Erythroblast (primary cell): ENCODE results near the gene FOXL2NB.

Experiments
- DNase-seq, 2 experiments: peaks; one replicate each; lab custom pipeline; 2025; lab: John Stamatoyannopoulos, UW
- GATA1 ChIP-seq: IDR thresholded peaks from 2 replicates; pipeline ENCODE4 v1.6.1; 2011; ENCODE audit warnings: low read depth, mild to moderate bottlenecking, control low read depth, low read length, moderate library complexity
- POLR2A ChIP-seq: IDR thresholded peaks from 2 replicates; pipeline ENCODE4 v1.6.1; 2011; ENCODE audit warnings: mild to moderate bottlenecking, low read length

FOXL2NB gene

DNA sequence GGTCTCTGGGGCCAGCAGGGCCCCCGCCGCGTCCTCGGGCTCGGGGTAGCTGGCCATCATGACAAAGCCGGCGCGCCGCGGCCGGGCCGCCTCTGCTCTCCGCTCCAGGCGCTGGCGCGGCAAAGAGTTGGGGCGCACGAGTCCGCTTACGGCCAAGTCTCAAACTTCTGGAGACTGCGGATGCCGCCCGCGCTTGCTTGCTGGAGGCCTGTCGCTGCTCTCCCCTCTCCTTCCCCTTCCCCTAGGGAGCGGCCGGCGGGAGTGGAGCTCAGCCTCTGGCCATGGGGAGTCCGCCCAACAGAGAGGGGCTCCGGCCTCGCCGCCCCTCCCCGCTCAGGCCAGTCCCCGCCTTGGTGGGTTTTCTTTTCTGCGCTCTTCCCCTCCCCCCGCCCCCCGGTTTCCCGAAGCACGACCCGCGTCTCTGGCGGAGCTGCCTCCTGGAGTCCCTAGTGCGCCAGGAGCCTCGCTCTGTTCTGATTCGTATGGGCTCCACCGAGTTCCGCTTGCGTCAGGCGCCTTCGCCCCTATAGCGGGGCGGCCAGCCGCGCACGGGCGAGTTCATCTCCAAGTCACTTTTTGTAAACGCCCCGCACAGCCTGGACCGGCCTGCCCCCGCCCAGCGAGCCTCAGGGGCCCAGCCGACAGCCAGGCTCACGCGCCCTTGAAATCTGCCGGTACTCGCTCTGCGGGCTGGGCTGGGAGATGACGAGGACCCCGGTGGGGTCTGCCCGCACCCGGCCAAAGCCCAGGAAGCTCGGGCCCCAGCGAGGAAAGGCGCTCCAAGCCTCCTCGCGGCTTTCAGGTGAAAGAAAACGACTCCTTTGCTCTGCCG is at the start of gene FOXL2NB, which contains the start of gene FOXL2:
TSS of gene FOXL2NB (plus strand) at position 555 of the 832 bp plus-strand sequence. CDS start at position 703, 148 bp downstream.
TSS of gene FOXL2 (minus strand) at position 475 of the 832 bp plus-strand sequence. CDS start at position 60, 415 bp downstream.
- no peak for TF ChIP-seq POLR2A
- DNase-seq, result peak; percentile 19 to 27

DNA sequence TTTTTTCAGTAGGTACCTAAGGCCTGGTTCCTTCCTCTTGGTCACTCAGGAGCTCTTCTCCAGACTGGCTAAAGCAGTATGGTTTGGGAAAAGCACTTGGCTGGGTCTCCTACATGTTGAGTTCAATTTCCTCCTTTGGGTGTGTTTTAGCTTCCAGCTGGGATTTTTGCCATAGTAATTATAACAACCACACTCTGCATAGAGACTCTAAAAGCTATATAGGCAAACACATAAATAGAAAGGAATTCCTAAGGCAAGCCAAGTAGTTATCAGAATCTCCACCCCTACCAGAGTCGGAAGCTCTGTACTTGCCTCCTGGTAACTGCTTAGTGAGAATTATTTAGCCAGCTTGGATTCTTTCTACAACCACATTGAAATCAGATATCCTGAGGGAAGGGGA is 48.7 kb upstream of the FOXL2NB start:
- TF ChIP-seq POLR2A, result no peak
- no peak for TF ChIP-seq GATA1
- no peak for DNase-seq

DNA sequence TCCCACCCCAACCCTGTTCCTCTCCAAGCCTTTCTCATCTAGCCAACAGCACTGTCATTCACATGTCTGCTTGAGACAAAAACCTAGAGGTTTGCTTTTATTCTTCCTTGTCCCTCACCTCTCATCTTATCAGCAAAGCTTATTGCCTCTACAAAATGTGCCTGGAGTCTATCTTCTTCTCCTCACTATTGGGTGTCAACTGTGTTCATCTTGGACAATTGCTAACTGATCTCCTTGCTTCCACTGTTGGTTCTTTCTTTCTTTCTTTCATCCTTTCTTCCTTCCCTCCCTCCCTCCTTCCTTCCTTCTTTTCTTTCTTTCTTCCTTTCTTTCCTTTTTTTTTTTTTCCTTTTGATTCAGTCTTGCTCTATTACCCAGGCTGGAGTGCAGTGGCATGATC is 48.3 kb upstream of the FOXL2NB start:
- no peak for DNase-seq
- TF ChIP-seq POLR2A (no peak), GATA1 (no peak)

DNA sequence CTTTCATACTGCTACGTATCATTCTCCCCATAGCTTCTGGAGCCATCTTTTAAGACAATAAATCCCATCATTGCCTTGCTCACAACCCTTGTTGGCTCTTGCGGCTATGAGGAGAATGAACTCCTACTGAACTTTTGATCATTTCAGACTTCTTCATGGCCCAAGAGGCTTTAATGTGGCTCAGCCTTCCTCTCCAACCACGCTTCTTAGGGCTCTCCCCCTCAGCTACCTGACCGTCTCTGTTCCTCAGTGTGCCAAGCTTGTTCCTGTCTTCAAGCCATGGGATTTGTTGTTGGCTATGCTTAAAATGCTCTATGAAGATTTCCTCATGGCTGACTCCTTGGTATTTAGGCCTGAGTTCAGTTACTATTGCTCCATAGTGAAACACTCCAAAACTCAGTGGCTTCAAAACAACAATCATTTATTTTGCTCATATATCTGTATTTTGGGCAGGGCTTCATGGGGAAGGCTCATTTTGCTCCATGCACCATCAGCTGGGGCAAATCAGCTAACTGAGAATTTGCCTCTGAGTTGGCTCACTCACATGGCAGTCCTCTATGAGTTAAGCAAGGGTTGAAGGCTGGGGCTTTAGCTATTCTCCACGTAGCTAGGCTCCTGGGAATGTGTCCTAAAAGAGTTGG is 47.5 kb upstream of the FOXL2NB start:
- no peak for DNase-seq
- TF ChIP-seq GATA1, result no peak
- TF ChIP-seq POLR2A, result no peak

DNA sequence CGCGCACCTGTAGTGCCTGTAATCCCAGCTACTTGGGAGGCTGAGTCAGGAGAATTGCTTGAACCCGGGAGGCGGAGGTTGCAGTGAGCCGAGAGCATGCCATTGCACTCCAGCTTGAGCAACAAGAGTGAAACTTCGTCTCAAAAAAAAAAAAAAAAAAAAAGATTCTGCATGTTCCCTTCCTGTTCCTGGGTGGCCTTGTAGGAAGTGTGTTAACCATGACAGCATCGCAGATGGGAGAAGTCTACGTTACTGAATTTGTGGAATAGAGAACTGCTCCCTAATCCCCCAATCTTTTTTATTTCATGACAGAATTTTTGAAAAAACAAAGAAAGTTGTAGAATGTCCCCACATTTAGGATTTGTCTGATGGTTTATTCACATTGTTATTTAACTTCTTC is 45.5 kb upstream of the FOXL2NB start:
- TF ChIP-seq GATA1, result no peak
- no peak for TF ChIP-seq POLR2A

DNA sequence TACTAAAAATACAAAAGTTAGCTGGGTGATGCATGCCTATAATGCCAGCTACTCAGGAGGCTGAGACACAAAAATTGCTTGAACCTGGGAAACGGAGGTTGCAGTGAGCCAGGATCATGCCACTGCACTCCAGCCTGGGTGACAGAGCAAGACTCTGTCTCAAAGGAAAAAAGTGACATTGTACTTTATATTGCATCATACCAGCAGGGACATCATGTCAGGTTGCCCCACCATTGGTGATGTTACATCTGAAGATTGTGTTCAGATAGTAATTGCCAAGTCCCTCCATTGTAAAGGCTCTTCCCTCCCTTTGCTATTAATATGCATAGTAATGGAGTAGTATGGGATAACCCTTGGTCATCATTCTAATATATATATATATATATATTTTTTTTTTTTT is 44.8 kb upstream of the FOXL2NB start:
- no peak for TF ChIP-seq POLR2A
- no peak for TF ChIP-seq GATA1
- DNase-seq, result no peak

More for the DNA sequence above, 45.5 kb upstream of the FOXL2NB start:
- DNase-seq, result no peak

DNA sequence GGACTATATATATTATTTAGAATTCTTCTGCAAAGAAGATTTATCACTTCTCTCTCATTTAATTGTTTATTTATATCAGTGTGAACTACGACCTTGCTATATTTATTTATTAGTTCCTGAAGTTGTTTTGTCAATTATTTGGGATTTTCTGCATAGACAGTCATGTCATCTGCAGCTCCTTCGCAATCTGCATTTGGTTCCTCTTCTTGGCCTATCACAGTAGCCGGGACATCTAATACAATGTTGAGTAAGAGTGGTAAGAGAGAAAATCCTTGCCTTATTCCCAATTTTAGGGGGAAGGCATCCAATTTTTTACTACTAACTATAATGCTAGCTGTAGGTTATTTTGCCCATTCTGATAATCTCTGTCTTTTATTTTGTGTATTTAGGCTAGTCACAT is 39.5 kb upstream of the FOXL2NB start:
- no peak for TF ChIP-seq GATA1
- TF ChIP-seq POLR2A, result no peak
- no peak for DNase-seq

DNA sequence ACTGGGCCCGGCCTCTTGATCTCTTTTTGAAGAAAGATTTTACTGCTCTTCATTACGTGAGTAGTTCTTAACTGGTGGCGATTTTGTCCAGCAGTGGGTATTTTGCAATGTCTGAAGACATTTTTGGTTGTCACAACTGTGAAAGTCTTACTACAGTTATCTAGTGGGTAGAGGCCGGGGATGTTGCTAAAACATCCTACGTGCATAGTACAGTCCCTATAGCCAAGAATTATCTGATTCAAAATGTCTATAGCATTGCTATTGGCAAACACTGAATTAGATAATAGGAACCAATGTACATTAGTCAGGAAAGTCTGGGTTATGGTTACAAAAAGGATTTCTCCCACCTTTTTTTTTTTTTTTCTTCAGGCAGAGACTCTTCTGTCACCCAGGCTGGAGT is 38.2 kb upstream of the FOXL2NB start:
- no peak for DNase-seq

DNA sequence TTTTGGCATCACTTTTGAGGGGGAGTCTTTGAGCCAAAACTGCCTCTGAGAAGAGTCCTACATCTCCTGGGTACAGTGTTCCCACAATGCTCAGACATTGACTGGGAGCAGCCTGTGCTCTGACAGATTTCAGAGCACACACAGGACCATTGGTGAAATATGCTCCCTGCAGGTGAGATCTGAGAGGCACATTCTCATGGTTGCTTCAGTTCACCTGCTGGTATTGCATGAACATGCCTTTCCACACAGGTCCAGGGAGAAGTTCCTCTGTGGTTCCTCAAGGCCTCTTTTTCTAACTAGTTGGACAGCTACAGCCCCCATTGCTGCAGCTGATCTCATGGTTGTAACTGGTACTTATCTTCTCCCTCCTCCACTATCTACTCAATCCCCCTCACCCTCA is 37.1 kb upstream of the FOXL2NB start:
- TF ChIP-seq GATA1 (no peak), POLR2A (no peak)
- DNase-seq, result no peak

More for the DNA sequence above, 38.2 kb upstream of the FOXL2NB start:
- TF ChIP-seq GATA1, result no peak
- no peak for TF ChIP-seq POLR2A

DNA sequence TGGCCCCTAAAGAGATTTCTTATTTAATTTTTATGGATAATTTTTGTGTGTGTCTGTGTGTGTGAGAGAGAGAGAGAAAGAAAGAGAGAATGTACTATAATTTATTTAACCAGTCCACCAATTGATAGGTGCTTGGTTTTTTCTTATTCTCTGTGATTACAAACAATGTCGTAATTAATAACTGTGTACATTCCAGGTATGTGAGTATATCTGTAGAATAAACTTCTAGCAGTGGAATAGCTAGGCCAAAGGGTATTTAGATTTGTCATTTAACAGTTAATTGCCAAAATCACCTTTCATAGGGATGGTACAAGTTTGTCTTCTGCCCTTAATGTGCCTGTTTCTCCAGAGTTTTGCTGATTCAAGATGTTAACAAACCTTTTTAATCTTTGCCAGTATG is 35.4 kb upstream of the FOXL2NB start:
- no peak for TF ChIP-seq GATA1
- TF ChIP-seq POLR2A, result no peak
- no peak for DNase-seq

DNA sequence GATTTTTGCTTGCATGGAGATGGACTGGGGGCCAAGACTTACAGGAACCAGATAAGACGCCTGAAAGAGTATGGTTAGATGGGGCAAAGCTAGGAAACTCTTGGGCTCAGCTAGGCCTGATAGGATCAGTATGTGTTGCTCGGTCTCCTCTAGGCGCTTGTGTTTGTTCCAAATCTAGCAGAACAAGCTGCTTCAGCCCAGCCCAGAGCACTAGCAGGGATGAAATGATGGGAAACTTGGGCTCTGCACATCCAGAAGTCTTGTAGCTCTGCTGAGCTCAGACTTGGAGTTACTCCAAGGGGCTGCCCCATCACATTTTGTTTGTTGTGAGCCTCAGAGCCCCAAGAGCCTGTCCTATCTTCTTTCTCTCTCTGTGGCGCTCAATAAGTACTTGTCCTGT is 34.8 kb upstream of the FOXL2NB start:
- peak; percentile 9 to 23 for DNase-seq
- TF ChIP-seq POLR2A, result no peak
- TF ChIP-seq GATA1, result no peak

DNA sequence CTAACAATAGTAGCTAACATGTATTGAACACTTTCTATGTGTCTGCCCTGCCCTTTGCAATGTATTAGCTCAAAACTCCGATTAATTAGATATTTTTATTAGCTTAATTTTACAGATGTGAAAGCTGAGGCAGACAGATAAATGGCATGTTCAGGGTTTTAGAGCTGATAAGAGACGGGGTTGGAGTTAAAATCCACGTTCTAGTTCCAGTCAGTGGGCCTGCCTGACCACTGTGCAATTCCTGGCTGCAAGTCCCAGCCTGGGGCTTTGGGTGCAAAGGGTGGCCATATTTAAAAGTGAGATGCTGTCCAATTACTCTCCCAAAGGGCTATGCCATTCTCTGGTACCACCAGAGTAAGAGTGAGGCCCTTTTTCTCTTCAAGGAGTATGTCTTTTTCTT is 33.3 kb upstream of the FOXL2NB start:
- DNase-seq, result peak in 1 of 2 experiments; percentile 13
- no peak for TF ChIP-seq POLR2A
- TF ChIP-seq GATA1, result no peak

DNA sequence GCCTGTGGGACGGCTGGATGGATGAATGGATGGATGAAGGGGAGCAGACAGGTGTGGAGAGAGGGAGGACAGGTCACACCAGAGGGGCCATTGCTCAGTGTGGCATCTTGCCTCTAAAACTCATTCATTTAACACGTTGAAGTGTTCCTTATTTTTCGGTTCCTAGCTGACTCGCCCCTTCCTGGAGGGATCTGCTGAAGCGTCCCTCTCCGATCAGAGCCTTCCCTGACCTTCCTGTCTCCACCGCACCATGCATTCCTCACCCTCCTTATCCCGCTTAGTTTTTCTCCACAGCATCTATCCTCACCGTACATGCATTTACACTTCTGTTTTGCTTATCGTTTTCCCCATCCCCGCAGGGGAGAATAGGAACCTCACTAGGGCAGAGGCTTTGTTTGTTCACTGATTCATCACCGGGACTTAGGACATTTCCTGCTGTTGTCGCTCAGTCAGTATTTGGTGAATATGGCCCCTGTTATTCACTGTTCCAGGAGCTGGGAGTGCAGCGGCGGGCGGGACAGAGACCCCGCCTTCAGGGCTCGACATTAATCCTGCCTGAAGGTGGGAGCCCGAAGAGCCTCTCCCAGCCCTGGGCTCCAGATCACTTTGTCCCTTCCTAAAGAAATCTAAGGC is 32.0 kb upstream of the FOXL2NB start:
- TF ChIP-seq GATA1 (no peak), POLR2A (peak; percentile 29)
- no peak for DNase-seq
